Measurements from ENCODE around the gene ELK4.

Gene ELK4, protein sequence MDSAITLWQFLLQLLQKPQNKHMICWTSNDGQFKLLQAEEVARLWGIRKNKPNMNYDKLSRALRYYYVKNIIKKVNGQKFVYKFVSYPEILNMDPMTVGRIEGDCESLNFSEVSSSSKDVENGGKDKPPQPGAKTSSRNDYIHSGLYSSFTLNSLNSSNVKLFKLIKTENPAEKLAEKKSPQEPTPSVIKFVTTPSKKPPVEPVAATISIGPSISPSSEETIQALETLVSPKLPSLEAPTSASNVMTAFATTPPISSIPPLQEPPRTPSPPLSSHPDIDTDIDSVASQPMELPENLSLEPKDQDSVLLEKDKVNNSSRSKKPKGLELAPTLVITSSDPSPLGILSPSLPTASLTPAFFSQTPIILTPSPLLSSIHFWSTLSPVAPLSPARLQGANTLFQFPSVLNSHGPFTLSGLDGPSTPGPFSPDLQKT

DNA sequence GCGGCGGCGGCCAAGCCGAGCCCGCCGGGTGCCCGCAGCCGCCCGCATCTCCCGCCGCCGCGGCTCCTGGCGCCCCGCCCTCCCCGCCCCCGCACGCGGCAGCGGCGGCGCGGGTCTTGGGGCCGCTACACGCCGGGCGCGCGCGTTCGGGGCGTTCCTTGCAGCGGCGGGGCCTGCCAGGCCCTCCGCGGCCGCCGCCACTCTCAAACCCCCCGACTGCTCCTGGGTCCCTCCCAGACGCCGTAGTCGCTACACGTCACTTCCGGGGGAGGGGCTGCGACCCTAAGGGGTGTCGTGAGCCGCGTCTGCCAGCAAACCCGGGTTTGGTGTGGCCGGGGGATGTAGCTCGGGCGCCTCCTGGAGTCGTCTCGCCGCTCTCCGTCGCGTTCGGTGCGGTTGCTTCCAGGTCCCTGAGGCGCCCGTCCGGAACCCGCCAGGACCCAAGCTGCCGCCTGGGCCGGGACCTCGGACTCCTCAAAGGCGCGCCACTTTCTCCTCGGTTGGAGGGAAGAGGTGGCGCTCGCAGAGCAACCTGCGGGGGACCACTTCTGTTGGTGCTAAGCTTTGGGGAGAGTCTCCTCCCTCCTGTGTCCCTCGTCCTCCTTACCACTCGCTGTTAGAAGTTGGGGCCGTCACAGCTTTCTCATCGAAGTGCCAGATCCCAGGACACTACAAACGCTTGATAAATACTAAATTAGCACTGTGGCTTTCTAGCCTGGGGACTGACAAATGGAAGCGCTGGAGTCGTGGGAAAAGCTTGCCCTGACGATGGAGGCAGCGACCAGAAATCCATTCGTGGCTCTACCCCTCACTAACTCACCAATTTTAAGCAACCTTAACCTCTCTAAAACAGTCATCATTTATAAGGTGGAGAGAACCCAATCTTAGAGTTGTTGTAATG is at the start of gene ELK4:
ELK4 (minus strand) TSS at position 244 of the 901 bp plus-strand sequence. CDS start 8,129 bp downstream, outside the sequence.
- TF ChIP-seq, protein P1, sequence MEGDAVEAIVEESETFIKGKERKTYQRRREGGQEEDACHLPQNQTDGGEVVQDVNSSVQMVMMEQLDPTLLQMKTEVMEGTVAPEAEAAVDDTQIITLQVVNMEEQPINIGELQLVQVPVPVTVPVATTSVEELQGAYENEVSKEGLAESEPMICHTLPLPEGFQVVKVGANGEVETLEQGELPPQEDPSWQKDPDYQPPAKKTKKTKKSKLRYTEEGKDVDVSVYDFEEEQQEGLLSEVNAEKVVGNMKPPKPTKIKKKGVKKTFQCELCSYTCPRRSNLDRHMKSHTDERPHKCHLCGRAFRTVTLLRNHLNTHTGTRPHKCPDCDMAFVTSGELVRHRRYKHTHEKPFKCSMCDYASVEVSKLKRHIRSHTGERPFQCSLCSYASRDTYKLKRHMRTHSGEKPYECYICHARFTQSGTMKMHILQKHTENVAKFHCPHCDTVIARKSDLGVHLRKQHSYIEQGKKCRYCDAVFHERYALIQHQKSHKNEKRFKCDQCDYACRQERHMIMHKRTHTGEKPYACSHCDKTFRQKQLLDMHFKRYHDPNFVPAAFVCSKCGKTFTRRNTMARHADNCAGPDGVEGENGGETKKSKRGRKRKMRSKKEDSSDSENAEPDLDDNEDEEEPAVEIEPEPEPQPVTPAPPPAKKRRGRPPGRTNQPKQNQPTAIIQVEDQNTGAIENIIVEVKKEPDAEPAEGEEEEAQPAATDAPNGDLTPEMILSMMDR (IDR thresholded peaks at IDR 0.05; ENCODE audit: control insufficient read depth, extremely low read depth, insufficient read depth) = peak; percentile 77
- H3K4me3 ChIP-seq (ENCODE audit: low read depth, low read length) = peak within 1 kb of the TSS; percentile 82
- peak; percentile 92 for DNase-seq (ENCODE audit: low read depth)

DNA sequence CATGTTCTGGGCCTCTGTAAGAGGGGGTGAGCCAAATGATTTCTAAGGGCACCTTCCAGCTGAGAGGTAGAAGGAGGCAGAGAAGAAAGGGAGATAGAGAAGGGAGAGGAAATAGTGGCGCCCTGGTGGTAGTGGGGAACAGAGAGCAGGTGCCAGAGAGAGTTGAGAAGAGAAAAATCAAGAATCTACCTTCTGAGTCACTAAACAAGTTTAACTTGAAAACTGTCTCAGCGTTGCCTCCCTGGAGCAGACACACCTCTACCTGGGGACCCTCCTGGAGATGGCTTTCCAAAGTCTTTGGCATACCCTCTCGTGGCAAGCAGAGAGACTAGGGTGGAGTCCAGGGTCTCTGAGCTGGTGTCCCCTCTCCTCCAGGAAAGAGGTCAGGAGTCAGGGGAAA is 49.6 kb upstream of the ELK4 start:
- DNase-seq (ENCODE audit: low read depth) = no peak
- no peak overlapping the region for H3K4me3 ChIP-seq (ENCODE audit: low read depth, low read length)
- TF ChIP-seq, protein P1 (IDR thresholded peaks at IDR 0.05; ENCODE audit: control insufficient read depth, extremely low read depth, insufficient read depth) = no peak

DNA sequence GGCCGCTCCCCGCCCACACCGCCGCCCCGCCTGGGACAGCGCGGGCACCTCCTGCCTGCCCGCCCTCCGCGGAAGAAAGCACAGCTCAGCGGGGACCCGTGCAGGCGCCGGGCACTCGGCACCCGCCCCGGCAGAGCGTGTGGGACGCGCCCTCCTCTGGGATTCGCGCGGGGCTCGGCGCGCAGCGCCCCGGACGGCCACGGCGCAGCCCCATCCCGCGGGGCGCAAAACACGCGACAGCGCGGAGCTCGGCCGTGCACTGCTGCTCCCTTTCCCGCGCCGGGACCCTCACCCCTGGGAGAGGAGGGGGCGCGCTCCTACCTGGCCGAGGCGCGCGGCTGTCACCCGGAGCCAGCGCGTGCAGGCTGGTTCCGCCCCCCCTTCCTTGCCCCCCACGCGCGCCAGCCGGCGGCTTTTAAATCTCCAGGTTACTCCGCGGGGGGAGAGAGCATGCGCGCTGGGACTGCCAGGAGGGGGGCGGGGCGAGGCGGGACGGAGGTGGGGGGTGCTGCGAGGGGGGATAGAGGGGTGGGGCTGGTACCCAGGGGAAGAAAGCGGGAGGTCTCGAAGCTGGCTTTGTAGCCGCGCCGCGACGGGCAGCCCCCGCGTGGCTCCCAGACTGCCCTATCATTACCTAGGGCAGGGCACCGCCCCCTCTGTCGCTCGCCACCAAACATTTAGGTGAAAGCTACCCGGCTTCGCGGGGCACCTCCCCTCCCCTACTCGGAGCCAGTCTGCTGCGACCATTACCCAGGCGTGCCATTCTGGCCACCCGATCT is 48.5 kb upstream of the ELK4 start, which contains the start of gene SLC45A3:
SLC45A3 (minus strand) TSS at position 437 of the 779 bp plus-strand sequence. CDS start 15,853 bp downstream, outside the sequence.
- no peak for DNase-seq (ENCODE audit: low read depth)
- TF ChIP-seq, protein P1 (IDR thresholded peaks at IDR 0.05; ENCODE audit: control insufficient read depth, extremely low read depth, insufficient read depth) = no peak

DNA sequence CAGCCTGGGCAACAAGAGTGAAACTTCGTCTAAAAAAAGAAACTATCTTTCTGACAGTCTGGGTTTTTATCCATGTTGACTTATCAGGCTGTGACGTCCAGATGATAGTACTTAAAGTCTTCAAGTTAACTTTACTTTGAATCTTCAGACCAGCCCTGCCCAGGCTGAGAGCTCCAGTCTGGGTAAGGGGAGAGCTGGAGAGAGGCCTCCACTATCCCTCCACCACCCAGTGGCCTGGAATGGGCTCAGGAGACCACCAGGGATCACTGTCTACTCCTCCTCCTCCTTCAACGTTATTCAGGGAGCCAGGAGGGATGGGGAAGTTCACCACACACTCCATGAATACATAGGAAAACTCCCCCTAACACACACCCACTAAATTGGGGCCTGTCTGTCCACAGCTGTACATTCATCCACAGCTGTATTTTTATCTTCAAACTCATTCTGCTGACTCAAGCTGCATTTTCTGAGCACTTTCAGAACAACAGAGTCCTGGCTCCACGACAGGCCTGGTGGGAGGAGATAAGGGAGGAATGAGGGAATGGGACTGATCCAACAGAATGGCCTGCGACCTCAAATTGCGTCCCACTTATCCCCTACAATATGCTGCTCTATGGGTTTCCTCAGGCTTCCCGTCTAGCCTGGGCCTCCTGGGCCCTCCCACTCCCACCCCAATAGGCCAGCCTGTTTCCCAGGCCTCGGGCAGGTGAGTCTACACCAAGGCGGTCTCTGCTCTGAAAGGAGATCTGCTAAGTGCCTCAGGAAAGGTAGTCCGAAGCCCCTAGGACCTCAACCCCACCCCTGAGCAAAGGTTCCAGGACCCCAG is 46.7 kb upstream of the ELK4 start:
- peak overlapping the region; percentile 80 for H3K4me3 ChIP-seq (ENCODE audit: low read depth, low read length)
- TF ChIP-seq, protein P1 (IDR thresholded peaks at IDR 0.05; ENCODE audit: control insufficient read depth, extremely low read depth, insufficient read depth) = no peak
- DNase-seq (ENCODE audit: low read depth) = no peak

More for the DNA sequence above, 48.5 kb upstream of the ELK4 start, which contains the start of gene SLC45A3:
- peak within 1 kb of the TSS; percentile 80 for H3K4me3 ChIP-seq (ENCODE audit: low read depth, low read length)

DNA sequence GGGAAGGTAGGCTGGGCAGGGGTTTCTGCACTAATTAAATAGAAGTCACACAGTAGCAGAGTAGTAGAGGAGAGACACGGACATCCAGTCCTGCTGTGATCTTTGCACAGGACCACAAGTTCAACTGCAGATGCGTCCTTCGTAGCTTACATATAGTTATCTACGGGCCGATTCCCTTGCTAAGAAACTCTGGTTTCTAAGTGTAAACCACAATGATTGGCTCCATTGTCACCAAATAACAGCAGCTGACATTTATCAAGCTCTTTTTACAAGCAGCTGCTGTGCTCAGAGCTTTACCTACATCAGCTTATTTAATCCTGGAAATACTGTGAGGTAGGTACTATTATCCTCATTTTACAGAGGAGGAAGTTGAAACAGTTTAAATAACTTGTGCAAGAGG is 45.4 kb upstream of the ELK4 start:
- DNase-seq (ENCODE audit: low read depth) = peak; percentile 83
- TF ChIP-seq, protein P1 (IDR thresholded peaks at IDR 0.05; ENCODE audit: control insufficient read depth, extremely low read depth, insufficient read depth) = no peak
- H3K4me3 ChIP-seq (ENCODE audit: low read depth, low read length) = peak overlapping the region; percentile 14

Measured in LNCaP clone FGC (cell line).